A673 (cell line): ENCODE data around the gene MYORG. TPM values are rescaled to one million over a fixed set of nuclear protein-coding genes. Genes with fewer than 3 reads are reported as not detected.
"Not testable (repeated sequence)": the region's sequence is repeated elsewhere in the genome, so short reads cannot be mapped to it uniquely, and the experiment has no call there.

Experiments used
- BruUV-seq: library from RNA; stranded (reverse); fragments of 400-500 nt; replicated peaks from 2 replicates; lab custom pipeline; 2021; lab: Mats Ljungman, UMichigan
- CTCF ChIA-PET: fragments of 300-600 bp; sonication (Branson Sonifier 250); formaldehyde crosslinking; loops from one replicate; lab custom pipeline; 2022; ENCODE audit warnings: antibody characterized with exemption; lab: Charles Lee
- POLR2A ChIA-PET: fragments of 300-600 bp; sonication (Branson Sonifier 250); formaldehyde crosslinking; loops from one replicate; lab custom pipeline; 2022; ENCODE audit warnings: antibody characterized with exemption; ENCODE audit not compliant: low non-redundant PET; lab: Charles Lee
- DNase-seq: peaks from one replicate; pipeline ENCODE4 v3.0.0-alpha.2; 2015; ENCODE audit warnings: low spot score
- H3K27ac ChIP-seq: fragments of 200-600 bp; sonication (generic); 2 replicates; pipeline ENCODE4 v1.5.1; 2016; ENCODE audit warnings: mixed run types, low read depth, mild to moderate bottlenecking, mixed read lengths, antibody characterized with exemption, low read length; ENCODE audit not compliant: poor library complexity, severe bottlenecking
- H3K27me3 ChIP-seq: fragments of 200-600 bp; sonication (generic); replicated peaks from 2 replicates; pipeline ENCODE4 v1.6.1; 2017; ENCODE audit warnings: mixed run types, low read depth, mild to moderate bottlenecking, mixed read lengths, antibody characterized with exemption, low read length; ENCODE audit not compliant: insufficient read depth, poor library complexity
- H3K36me3 ChIP-seq: fragments of 200-600 bp; sonication (generic); 2 replicates; pipeline ENCODE4 v1.6.1; 2016; ENCODE audit warnings: mixed run types, mild to moderate bottlenecking, mixed read lengths, antibody characterized with exemption, low read length; ENCODE audit not compliant: insufficient read depth, poor library complexity, severe bottlenecking
- H3K4me1 ChIP-seq: fragments of 200-600 bp; sonication (generic); 2 replicates; pipeline ENCODE4 v1.6.1; 2017; ENCODE audit warnings: mixed run types, mild to moderate bottlenecking, mixed read lengths, antibody characterized with exemption, low read length; ENCODE audit not compliant: insufficient read depth, poor library complexity, severe bottlenecking
- H3K4me3 ChIP-seq: fragments of 200-600 bp; sonication (generic); 2 replicates; pipeline ENCODE4 v1.5.1; 2016; ENCODE audit warnings: low read depth, mixed run types, mild to moderate bottlenecking, mixed read lengths, low read length; ENCODE audit not compliant: poor library complexity, severe bottlenecking
- H3K9me3 ChIP-seq: fragments of 200-600 bp; sonication (generic); 2 replicates; pipeline ENCODE4 v1.6.1; 2016; ENCODE audit warnings: mixed run types, low read depth, mild to moderate bottlenecking, mixed read lengths, antibody characterized with exemption, low read length; ENCODE audit not compliant: poor library complexity, severe bottlenecking
- EZH2 ChIP-seq: fragments of 200-600 bp; sonication (generic); IDR thresholded peaks from 2 replicates; pipeline ENCODE4 v1.6.1; 2017; ENCODE audit warnings: borderline replicate concordance, low read depth, mild to moderate bottlenecking, mixed read lengths, antibody characterized with exemption, low read length; ENCODE audit not compliant: poor library complexity, severe bottlenecking
- intact Hi-C: fragments of 100-400 bp; cut with micrococcal nuclease; formaldehyde crosslinking; loops from one replicate; pipeline ENCODE4 v1.10.0; 2022; ENCODE audit not compliant: unreplicated experiment
- total RNA-seq: library from RNA; stranded (reverse); gene quantifications from 2 replicates; pipeline ENCODE4 v1.2.3, GENCODE V29; 2021
- TF ChIP-seq, protein P1 (sequence below): fragments of 300-800, 200-600 bp; sonication (generic); conservative IDR thresholded peaks from 2 replicates; pipeline ENCODE4 v1.5.1; 2017; ENCODE audit warnings: low read depth, mild to moderate bottlenecking, antibody characterized with exemption, low read length, moderate library complexity, mixed read lengths

Gene MYORG
- total RNA-seq, 1 experiment from 2014 or later = 7.8 TPM

GRCh38 chr9:34362614-34363214, 14.0 kb downstream of the MYORG start:
- no TSS peak for BruUV-seq
- H3K36me3 ChIP-seq = no peaks in the 10 kb centered on the region
- DNase-seq = no peak
- ChIA-PET POLR2A (no interaction called here), CTCF (no interaction called here)
- H3K4me3 ChIP-seq = no peak overlapping the region
- H3K9me3 ChIP-seq = peaks cover 3% of the 10 kb centered on the region
- H3K27me3 ChIP-seq = no peaks in the 10 kb centered on the region
- peak overlapping the region; percentile 91 for H3K27ac ChIP-seq
- TF ChIP-seq, protein P1, sequence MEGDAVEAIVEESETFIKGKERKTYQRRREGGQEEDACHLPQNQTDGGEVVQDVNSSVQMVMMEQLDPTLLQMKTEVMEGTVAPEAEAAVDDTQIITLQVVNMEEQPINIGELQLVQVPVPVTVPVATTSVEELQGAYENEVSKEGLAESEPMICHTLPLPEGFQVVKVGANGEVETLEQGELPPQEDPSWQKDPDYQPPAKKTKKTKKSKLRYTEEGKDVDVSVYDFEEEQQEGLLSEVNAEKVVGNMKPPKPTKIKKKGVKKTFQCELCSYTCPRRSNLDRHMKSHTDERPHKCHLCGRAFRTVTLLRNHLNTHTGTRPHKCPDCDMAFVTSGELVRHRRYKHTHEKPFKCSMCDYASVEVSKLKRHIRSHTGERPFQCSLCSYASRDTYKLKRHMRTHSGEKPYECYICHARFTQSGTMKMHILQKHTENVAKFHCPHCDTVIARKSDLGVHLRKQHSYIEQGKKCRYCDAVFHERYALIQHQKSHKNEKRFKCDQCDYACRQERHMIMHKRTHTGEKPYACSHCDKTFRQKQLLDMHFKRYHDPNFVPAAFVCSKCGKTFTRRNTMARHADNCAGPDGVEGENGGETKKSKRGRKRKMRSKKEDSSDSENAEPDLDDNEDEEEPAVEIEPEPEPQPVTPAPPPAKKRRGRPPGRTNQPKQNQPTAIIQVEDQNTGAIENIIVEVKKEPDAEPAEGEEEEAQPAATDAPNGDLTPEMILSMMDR = no peak
- no peak for TF ChIP-seq EZH2
- intact Hi-C loops = no loop called here
- H3K4me1 ChIP-seq = peaks cover 32% of the 10 kb centered on the region

DNA sequence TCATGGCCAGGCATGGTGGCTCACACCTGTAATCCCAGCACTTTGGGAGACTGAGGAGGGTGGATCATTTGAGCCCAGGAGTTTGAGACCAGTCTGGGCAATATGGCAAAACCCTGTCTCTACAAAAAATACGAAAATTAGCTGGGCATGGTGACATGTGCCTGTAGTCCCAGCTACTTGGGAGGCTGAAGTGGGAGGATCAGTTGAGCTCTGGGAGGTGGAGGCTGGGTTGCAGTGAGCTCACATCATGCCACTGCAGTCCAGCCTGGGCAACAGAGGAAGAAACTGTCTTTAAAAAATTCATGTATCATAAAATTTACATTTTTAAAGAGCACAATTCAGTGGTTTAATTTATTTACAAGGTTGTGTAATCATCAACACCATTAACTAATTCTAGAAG, 23.7 kb downstream of the MYORG start:
- intact Hi-C loops, DNase-seq, H3K4me3 ChIP-seq, CTCF ChIA-PET, POLR2A ChIA-PET, H3K36me3 ChIP-seq, H3K4me1 ChIP-seq, H3K27ac ChIP-seq, BruUV-seq, H3K27me3 ChIP-seq: not testable (repeated sequence)
- peaks cover 19% of the 10 kb centered on the region for H3K9me3 ChIP-seq

DNA sequence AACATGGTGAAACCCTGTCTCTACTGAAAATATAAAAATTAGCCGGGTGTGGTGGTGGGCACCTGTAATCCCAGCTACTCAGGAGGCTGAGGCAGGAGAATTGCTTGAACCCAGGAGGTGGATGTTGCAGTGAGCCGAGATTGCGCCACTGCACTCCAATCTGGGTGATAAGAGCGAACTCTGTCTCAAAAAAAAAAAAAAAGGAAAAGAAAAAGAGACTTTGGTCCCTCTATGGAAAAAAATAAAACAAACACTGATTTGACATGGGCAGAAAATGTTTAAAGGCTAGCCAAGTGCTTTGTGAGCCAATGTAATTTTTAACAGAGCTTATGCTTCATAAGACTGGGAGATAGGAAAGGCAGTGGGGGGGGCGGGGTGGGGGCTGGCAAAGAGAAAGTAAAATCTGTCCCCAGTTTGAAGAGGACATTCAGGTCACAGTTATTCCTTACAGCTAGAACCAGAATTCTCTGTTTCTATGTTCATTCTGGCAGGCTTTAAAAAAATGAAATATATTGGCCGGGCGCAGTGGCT, 24.5 kb downstream of the MYORG start:
- H3K4me1 ChIP-seq, H3K27ac ChIP-seq, H3K36me3 ChIP-seq, intact Hi-C loops, POLR2A ChIA-PET, BruUV-seq, H3K4me3 ChIP-seq, H3K27me3 ChIP-seq, DNase-seq: not testable (repeated sequence)
- peaks cover 11% of the 10 kb centered on the region for H3K9me3 ChIP-seq
- CTCF ChIA-PET = interaction anchor here (0.7 kb wide), 1 partner anchor 239 kb away, joined by 10 read pairs; no protein-coding TSS in a partner anchor

- intact Hi-C loops = no loop called here
- no peak for TF ChIP-seq EZH2
- TF ChIP-seq, protein P1 = no peak
- H3K4me1 ChIP-seq = no peaks in the 10 kb centered on the region
- H3K27ac ChIP-seq = no peak overlapping the region
- H3K9me3 ChIP-seq = no peaks in the 10 kb centered on the region
- H3K27me3 ChIP-seq = no peaks in the 10 kb centered on the region
- DNase-seq = no peak
- no peak overlapping the region for H3K4me3 ChIP-seq
- POLR2A ChIA-PET = no interaction called here
- H3K36me3 ChIP-seq = no peaks in the 10 kb centered on the region
- no TSS peak for BruUV-seq
- CTCF ChIA-PET = no interaction called here
Observed at GRCh38 chr9:34349324-34349723, 27.4 kb downstream of the MYORG start.
